Gastrocnemius medialis (tissue), 4 donors: ENCODE data around the gene EVC2.

Experiments
- CTCF ChIP-seq, 5 experiments: fragments of 450-650 bp in 3 of 5; fragments of 200-600 bp in 2 of 5; sonication (generic) in 2 of 5; IDR thresholded peaks in 4 of 5; conservative IDR thresholded peaks in 1 of 5; 1 replicate in 4 of 5; 2 replicates in 1 of 5; pipeline ENCODE4 v1.5.1; 2016 to 2019; ENCODE audit warnings: antibody characterized with exemption in 5 of 5, mild to moderate bottlenecking in 3 of 5, moderate library complexity in 3 of 5
- POLR2A ChIP-seq, 2 donors: fragments of 450-650 bp; IDR thresholded peaks; one replicate each; pipeline ENCODE4 v1.6.1; 2017; ENCODE audit warnings: antibody characterized with exemption in 2 of 2, mild to moderate bottlenecking in 2 of 2, moderate library complexity in 2 of 2

GRCh38 chr4:5689065-5689464 lies 19.3 kb downstream of the EVC2 start:
- TF ChIP-seq CTCF (IDR thresholded peaks at IDR 0.05 in 4 of 5, conservative IDR thresholded peaks at IDR 0.05 in 1 of 5) (no peak), POLR2A (IDR thresholded peaks at IDR 0.05) (no peak)
